Activated CD4-positive, alpha-beta T cell treated with anti-CD3 and anti-CD28 coated beads for 48 hours (primary cell): ENCODE data around the gene IPO9.
A peak's percentile ranks its signal among the peaks of the same experiment; 100 is the strongest.

Experiments
- DNase-seq: peaks from one replicate; pipeline ENCODE4 v3.0.0-alpha.2; 2020

Gene IPO9

GRCh38 chr1:201907621-201908020 is 78.7 kb downstream of the IPO9 start:
- no peak for DNase-seq

DNA sequence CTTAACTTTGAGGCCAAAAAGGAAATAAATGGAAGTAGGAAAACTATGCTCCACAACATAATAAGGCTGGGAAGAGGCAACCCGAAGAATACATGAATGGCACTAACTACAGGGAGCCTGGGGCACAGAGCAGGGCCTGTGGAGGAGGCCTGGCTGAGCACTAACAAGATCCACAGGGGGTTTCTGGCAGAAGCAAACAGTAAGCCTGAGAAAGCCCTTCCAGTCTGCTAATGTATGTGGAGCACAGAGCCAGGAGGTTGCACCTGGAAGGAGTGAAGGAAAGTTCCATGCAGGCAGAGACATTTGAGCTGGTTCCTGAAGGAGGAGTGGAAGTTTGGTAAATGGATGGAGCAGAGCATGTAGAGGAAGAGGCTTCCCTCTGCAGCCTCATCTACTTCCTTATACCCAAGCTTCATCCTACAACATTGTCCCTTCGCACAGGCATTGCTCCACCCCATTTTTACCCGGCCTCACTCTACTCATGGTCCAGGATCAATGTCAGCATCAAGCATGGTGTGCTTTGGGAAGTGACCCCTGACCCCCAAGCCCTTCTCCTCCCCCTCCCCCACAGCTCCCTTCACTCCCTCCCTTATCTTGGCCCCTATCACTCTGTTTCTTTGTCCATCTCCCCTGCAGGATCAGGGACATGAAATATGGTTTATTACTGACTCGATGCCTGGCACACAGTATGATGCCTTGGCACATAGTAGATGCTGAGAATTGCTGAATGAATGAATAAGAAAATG is 83.0 kb downstream of the IPO9 start:
- DNase-seq, result no peak

- no peak for DNase-seq
These were observed 83.9 kb downstream of the IPO9 start for GRCh38 chr1:201912832-201913231.

- DNase-seq, result no peak
These were observed 85.7 kb downstream of the IPO9 start for GRCh38 chr1:201914456-201915235.

- DNase-seq, result peak; percentile 16
These were observed 87.8 kb downstream of the IPO9 start for GRCh38 chr1:201916649-201917249.

DNA sequence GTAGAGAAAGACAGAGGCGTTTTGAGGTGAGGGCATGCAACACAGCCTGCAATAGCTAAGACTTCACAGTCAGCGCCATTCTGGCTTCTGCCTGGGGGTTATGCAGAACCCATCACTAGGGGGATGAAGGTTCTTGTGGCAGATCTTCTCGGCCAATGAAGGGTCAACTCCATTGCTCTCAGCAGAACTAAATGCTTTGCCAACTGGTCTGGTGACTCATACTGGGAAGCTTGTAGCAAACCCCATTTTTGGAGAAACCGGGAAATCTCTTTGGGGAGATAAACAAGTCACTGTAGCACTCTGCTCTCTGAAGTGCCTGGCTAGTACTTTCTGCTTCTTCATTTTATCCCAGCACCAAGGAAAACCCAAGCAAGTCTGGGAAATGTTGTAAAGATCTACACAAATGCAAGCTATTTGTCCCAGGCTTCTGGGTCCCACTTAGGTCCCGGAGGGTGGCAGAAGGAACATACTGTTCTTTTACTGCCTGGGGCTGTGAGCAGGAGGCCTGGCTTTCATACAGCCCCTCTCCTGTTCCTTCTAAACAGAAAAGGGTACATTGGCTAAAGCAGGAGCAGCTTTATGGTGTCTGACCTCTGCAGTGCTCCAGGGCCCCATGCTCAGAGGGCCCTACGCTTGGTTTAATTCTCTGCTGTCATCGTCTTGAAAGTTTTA is 88.5 kb downstream of the IPO9 start:
- DNase-seq, result no peak

DNA sequence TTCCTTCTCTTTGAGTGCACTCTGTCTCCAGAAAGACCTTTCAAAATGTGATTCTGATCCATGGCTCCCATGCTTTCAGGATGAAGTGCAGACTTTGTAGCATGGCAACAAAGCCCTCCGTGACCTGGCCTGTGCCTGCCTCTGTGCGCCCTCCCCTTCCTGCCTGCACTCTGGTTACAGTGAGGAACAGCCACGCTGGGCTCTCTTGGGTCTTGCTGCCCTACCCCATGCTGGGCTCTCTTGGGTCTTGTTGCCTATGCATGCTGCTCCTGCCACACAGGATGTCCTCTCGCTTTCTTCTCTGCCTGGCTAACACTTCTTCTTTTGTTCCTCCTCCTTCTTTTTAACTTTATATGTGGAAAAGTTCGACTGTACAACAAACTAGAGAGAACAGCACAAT is 89.4 kb downstream of the IPO9 start:
- DNase-seq, result no peak

DNA sequence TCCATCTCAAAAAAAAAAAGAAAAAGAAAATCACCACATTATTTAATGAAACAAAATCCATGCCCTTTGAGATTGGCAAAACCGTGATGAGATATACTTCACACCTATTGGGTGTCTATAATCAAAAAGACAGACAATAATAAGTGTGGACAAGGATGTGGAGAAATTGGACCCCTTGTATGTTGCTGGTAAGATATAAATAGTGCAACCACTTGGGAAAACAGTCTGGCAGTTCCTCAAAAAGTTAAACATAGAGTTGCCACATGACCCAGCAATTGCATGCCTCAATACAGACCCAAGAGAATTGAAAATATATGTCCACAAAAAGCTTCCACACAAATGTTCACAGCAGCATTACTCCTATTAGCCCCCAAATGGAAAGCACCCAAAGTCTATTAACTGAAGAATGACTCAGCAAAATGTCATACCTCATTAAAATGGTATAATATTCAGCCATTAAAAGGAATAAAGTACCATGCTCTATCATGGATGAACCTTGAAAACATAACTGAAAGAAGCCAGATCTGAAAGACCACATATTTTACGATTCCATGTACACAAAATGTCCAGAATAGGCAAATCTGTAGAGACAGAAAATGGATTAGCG is 93.1 kb downstream of the IPO9 start:
- DNase-seq, result no peak

GRCh38 chr1:201925301-201925567 is 96.3 kb downstream of the IPO9 start:
- DNase-seq, result no peak

DNA sequence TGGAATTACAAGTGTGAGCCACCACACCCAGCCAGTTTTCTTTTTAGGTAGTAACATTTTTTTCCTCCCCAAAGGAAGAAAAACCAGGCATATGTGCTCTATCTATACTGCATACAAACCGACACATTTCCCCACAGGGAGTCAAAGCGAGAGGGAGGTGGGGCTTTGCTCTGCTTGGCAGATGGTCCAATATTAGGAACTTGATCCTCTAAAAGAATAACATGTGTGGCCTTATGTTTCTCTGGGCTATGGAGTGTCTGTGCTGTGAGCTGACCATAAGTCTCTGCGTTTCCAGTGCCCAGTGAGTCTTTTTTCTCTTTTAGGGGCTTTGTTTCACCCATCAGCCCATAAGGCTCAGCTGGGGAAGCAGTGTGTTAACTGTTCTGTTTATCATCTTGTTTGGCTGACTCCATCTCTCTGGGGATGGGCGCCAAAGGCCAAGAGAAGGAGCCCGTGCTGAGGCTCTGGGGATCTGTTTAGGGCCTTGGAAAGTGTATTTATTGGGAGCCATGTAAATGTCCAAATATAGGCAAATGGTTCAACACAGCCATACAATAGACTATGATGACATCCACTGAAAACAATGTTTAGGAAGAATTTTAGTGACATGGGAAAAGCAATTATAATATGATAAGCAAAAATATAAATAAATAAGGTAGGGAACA is 97.2 kb downstream of the IPO9 start:
- DNase-seq, result no peak

DNA sequence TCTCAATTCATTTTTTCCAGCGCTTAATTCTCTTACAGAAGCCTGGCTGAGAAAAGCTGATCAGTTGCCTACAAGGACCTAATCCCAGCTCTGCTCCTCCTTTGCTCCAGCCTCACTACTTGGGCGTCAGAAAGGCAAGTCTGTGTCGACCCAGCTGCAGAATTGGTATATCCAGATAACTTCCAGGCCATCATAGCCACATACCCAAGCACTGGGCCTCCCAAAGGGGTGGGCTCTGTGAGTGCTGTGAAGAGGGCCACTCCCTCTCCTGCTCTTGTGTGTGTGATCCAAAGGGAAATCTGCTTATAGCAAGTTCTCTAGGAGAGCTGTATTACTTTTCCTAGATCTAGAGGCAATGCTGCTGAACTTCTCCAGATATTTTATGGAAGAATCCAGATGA is 99.3 kb downstream of the IPO9 start:
- DNase-seq, result no peak

DNA sequence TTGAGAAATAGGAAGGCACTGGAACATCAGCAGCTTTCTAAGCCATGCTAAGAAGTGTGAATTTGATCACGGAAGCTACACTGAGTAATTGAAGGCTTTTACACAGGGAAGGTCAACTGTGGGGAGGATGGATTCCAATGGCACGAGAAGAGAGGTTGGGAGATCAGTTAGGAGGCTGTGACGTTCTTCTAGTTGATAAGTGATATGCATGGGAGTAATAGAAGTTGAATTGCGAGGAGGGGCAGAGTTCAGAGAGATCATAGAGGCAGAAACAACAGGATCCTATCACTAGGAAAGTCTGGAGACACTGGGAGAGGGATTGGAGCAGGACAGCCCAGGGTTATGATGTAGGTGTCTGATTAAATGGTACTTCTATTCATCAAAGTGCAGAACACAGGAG is 101.2 kb downstream of the IPO9 start:
- DNase-seq, result no peak

DNA sequence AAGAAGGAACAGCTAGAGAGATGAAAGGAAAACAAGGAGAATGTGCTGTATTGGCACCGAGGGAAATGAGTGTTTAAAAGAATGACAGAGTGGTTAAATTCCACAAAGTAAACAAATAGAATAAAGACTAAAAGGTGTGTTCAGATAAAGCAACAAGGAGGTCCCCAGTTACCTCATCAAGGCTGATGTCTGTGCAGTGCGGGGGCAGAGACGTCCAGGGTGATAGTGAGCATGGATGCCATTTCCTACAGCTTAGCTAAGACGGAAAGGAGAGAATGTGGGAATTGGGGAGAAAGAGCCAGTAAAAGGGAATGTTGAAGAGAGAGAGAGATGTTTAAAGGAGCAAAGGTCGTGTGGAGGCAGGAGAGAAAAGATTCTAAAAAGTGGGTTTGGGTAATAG is 101.8 kb downstream of the IPO9 start:
- DNase-seq, result no peak
